ENCODE measurements around the gene POU2F1.

Gene POU2F1

DNA sequence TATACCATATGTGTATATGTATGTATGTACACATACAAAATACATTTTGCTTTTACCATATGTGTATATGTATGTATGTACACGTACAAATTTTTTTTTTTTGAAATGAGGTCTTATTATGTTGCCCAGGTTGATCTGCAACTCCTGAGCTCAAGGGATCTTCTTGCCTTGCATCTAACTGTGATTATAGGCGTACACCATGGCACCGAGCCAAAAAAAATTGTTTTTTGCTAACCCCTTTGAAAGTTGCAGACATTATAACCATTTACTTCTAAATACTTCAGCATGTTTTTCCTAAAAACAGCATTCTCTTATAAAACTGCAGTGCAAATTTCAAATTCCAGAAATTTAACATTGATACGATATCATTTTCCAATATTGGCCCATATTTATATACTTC, 147.0 kb downstream of the POU2F1 start:
- no peak for DNase-seq (ENCODE audit: low spot score)

DNA sequence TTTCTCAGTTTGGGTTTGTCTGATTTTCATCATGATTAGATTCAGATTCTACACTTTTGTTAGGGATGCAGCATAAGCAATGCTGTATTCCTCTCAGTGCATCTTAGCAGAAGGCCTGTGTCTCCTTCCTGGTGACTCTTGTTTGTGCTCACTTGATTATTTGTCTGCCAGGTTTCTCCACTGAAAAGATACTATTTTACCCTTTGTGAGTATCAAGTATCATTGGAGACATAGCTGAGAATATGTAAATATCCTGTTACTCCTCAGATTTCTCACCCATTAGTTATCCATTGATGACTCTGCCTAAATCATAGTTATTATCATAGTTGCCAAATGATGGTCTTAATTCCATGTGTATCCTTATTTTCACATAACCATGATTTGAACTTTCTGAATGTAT, 148.5 kb downstream of the POU2F1 start:
- DNase-seq (ENCODE audit: low spot score) = no peak

DNA sequence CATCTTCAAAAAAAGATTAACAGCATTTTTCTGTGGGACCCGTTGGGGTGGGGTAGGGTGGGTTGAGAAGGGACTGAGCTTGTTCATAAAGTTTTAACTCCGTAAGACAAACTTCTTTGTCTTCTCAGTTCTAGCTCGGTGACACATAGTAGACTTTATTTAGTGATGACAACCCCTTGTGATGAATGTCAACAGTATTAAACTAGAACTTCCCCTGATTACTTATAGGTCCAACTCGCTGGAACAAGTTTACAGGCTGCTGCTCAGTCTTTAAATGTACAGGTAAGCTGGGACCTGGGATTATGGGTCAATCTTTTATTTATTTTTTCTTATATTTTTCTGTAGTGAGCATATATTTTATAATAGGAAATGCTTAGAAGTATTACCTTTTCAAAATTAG, 149.2 kb downstream of the POU2F1 start:
- no peak for DNase-seq (ENCODE audit: low spot score)

DNA sequence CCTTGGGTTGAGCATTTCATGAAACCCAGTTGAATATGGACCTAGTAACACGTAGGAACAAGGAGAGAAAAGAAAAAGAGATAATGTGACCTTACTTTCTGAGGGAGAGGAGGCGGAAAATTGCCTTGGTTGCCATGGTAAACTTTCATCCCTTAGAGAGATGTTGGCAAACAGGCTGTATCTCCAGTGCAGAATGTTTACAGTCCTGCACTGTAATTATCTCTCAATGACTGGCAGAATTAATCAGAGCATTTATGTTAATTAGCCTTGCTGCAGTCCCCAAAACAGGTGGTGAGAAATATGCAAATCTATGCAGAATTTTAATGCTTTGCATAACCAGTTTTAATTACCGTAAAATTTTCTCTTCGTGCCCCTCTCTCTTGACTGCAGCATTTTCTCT, 150.3 kb downstream of the POU2F1 start:
- peak; percentile 43 for DNase-seq (ENCODE audit: low spot score)

DNA sequence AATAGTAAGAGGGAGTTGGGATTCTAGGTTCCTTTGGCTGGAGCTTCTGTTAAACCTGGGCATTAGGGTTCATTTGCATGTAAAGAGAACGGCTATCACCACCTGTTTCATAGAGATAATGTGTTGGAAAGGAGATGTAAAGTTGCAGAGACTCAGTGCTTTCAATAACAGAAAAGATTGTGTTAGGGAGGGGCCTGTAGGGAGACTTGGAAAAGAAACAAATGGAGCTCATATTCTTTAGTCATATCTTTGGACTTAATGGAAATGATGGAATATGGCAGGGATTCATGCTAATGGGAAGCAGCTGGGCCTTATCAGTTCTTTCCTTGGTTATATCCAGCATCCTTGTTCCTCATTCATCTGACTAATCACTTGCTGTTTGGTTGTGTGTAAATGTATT, 152.7 kb downstream of the POU2F1 start:
- DNase-seq (ENCODE audit: low spot score) = no peak

DNA sequence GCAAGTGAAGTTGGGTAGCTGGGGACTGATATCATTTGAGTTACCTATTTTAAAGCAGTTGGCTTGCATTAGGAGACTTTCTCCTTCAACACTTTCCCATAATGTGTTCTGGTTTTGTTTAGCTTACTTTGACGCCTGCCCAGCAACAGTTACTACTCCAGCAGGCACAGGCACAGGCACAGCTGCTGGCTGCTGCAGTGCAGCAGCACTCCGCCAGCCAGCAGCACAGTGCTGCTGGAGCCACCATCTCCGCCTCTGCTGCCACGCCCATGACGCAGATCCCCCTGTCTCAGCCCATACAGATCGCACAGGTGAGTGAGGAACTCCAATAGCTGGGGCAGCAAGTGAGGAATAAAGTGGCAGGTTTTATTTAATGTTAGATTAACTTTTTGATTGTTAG, 153.3 kb downstream of the POU2F1 start:
- DNase-seq (ENCODE audit: low spot score) = no peak

DNA sequence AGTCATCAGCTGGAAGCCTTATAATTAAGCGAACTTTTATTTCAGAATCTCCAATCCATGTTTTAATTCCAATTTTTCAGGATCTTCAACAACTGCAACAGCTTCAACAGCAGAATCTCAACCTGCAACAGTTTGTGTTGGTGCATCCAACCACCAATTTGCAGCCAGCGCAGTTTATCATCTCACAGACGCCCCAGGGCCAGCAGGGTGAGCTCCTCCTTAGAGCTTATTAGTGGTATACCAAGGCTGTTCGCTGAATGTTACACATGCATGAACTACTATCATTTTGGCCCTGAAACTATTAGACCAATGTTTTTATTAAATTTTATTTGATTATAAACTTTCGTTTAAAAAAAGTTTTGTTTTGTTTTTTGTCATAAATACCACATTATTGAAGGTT, 155.3 kb downstream of the POU2F1 start:
- no peak for DNase-seq (ENCODE audit: low spot score)

DNA sequence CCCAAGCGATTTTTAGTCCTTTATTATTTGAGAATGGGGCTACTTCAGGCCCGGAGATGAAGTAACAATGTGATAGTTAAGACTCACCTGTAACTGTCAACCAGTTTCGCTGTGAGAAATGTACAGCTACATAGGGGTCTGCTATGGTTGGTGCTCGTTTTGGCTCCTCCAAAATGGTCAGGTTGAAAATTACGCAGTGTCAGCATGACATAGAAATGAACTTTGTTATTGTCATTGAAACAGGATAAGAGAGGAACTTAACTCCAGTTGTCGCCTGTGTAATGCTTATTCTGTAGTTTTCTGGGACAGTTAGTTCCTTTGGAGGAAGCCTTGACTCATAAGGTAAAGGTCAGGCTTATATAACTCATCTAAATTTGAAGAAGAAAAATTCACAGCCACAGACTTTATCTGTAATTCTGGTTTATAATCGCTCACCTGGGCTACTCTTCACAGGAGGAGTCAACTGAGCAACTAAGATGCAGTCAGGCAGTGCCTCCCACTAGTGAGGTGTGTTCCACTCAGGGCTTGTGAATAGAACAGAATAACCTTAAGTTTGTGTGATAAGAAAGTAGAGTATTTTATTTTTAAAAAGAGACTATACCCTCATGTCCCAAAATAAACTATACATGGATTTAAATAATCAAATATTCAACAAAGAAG, 166.7 kb downstream of the POU2F1 start:
- DNase-seq (ENCODE audit: low spot score) = no peak

DNA sequence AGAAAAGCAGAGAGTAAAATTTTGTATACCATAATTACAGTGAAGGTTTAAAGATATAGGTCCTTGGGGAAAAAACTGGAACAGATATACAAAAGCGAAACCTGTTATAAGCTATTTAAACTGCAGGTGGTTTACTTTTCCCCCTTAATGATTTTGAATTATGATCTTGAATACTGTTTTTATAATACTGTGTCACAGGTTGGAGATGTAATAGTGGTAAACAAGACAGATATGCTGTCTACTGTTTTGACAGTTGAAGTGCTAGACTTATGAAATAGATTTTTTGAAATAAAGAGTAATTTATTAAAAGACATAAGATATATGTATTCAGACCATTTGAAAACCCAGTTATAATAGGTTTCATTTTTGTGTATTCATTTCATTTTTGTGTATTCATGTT, 168.3 kb downstream of the POU2F1 start:
- no peak for DNase-seq (ENCODE audit: low spot score)

DNA sequence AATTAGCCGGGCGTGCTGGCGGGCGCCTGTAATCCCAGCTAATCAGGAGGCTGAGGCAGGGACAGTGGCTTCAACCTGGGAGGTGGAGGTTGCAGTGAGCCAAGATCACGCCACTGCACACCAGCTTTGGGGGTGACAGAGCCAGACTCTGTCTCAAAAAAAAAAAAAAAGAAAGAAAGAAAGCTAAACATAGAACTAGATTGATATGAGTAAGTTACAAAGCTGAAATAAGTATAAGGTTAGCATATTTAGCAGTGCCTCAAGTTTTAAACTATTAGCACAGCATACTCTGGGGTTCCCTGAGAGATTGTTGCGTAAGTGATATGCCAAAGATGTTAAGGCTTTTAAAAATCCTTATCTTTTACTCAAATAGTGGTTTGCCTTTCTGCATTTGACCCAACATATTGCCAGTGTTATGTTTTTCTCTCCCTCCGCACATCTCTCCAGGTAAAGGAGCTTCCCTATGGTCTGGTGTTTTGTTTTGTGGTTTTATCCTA, 171.6 kb downstream of the POU2F1 start:
- no peak for DNase-seq (ENCODE audit: low spot score)

DNA sequence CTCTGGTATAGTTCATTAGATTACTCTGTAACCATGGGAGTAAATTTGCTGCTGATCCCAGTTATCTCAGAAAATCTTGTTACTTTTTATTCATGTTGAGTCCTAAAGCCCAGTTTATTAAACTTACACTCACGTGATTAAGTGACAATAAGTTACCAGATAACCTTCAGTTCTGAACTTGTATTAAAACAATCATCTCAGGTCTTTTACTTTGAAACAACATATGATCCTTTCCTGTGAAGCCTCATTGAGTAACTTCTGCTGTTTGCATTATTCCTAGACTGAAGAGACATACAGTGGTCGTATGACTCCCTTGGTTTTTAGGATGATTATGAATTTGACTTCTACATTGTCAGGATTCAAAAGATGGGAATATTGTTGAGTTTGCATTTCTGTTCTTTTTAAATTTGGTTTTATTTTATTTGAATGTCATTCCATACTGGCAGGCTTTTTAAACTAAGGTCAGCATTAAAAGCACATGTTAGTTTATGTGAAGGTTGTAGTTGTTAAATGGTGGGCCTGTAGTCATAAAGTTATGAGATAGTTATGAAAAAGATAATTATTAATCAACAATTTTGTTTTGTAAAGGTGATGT, 179.8 kb downstream of the POU2F1 start:
- no peak for DNase-seq (ENCODE audit: low spot score)

DNA sequence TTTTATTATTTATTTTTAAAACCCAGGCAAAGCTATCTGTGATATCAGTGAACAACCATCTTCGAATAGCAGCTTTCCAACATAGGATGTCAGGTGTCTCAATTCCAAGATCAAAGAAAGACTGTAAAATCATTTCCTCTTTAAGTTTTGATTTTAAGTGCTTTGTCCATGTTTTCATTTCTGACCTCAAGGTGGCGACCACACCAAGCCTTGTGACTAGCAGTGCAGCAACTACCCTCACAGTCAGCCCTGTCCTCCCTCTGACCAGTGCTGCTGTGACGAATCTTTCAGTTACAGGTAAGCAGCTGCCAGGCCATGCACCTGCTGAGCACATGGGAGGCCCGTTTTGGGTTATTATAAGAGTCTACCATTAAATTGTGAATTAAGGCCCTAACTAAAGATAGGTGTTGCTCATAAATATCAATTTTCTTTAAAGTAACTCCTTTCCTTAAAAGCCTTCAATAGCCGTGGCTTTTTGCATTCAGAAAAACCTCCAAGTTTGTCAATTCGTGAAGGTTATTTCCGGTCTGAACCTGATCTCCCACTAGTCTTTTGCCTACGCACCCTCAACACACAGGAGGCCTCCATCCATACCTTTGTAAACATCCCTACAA, 180.7 kb downstream of the POU2F1 start:
- peak; percentile 73 for DNase-seq (ENCODE audit: low spot score)

DNA sequence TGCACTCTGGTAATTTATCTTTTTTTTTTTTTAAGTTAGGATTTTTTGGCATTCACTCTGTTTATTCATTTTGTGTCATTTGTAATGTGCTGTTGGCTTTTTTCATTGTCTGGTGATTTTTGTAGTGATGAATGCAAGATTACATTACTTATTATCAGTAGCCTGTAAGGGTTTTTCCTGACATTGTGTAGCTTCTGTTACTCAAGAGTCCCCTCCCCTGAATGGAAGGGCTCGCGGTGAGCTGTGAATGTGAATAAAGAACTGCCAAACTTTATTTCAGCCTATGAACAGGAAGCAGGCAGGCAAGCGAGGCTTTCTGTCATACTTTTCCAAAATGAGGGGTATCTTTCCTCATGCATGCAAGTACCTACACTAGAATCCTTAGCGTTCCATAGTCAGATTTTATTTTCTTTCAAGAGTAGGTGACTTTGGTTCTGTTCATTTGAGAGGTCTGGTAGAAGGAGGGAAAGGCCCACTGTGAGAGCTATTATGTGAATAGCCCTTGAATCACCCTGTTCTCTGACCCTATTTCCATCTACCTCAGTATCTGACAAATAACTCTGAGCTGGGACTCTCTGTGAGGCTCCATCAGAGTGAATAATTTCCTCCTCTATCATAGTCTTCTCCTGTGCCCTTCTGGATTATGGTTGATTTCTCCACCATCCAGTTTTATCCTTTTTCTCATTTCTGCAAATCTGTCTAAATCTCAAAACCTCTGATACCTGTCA, 183.6 kb downstream of the POU2F1 start:
- no peak for DNase-seq (ENCODE audit: low spot score)

DNA sequence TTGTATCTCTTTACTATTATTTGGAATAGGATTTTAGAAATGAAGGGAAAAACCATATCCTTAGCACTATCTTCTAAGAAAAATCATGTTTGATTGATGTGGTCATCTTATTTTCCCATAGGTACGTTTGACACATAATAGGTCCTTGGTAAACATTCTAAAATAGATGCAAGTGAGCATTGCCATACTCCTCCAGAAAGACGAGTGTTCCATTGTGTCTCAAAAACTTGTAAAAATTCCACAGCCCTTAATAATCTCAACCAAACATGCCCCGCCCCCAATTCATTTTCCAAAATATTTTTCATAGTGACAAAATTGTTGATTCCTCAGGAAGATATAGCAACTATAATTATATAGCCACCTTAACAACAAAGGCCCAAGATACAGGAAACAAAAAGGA, 184.2 kb downstream of the POU2F1 start:
- no peak for DNase-seq (ENCODE audit: low spot score)

DNA sequence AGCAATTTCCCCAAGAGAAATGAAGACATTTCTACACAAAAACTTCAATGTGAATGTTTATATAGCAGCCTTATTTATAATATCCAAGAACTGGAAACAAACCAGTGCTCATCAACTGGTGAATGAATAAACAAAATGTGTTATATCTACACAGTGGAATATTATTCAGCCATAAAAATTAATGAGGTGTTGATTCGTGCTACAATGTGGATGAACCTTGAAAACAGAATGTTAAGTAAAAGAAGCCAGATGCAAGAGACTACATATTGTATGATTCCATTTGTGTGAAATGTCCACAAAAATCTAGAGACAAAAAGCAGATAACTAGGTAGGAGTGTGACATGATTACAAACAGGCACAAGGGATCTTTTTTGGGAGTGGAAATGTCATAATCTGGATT, 187.7 kb downstream of the POU2F1 start:
- DNase-seq (ENCODE audit: low spot score) = no peak

DNA sequence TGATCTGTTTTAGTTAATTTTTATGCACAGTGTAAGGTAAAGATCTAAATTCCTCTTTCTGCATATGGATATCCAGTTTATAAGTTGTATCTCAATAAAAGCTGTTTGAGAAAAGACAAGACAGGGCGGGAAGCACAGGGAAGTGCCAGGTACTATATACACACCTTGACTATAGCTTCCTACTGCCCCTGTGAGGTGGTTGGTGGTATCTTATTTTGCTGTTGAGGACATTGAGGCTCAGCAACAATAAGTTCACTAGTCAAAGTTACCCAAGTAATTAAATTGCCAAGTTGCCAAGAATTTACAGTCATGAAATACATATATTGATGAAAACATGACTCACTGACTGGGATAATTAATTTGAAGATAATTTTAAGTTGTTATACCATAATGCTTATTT, 188.5 kb downstream of the POU2F1 start:
- no peak for DNase-seq (ENCODE audit: low spot score)

DNA sequence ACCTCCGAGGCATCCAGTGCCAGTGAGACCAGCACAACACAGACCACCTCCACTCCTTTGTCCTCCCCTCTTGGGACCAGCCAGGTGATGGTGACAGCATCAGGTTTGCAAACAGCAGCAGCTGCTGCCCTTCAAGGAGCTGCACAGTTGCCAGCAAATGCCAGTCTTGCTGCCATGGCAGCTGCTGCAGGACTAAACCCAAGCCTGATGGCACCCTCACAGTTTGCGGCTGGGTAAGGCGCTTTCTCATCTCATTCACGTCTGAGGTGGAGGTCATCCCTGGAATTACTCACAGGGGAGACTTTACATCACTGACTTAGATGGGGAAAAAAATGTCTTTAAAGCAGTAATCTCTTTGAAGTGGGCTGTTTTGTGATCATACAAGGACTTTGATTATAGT, 191.4 kb downstream of the POU2F1 start:
- no peak for DNase-seq (ENCODE audit: low spot score)

DNA sequence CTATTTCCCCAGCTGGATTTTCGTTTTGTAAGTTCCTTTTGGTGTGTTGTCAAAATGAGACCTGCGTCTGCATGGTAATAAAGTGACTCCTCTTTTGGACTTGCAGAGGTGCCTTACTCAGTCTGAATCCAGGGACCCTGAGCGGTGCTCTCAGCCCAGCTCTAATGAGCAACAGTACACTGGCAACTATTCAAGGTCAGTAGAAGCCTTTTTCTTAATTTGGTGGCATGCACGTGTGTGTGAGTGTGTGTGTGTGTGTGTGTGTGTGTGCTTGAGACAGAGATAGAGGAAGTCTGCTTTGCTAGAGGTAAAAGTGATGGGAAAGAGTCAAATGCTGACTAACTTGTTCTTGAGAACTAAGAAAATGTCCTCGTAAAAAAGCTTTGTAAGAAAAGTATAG, 192.2 kb downstream of the POU2F1 start:
- no peak for DNase-seq (ENCODE audit: low spot score)

DNA sequence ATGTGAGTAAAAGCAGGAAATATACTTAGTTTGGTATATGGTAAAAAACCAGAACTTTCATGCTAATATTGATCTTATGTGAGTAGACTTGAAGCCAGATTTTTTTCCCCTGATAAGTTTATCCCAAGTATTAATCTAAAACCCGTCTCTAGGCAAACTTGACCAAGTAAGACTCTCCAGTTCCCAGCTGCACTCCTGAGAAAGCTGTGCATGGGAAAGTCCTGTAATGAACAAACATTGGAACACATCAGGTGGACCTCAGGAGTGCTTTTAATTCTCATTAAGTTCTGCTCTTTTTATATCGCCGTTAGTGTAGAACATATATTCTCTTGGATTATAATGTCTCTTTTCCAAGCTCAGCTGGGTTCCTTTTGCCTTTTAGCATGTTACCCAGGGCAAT, 192.6 kb downstream of the POU2F1 start:
- DNase-seq (ENCODE audit: low spot score) = no peak

DNA sequence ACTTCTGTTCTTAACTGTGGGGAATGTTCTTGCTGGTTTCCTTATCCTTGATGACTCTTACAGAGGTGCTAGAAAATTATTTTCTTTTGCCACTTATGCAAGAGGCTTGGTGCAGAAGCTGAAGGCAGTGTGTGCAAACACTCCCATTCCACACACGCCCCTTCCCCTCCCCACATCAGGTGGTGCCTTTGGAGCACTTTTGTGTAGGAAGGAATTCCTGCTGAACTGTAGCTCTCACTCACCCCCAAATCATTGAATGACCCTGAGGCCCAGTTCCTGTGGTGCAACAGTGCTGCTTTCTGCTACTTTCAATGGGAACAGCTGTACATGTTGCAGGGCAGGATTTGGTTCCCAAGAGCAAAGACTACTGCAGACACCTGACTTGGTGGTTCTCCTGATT, 195.8 kb downstream of the POU2F1 start:
- DNase-seq (ENCODE audit: low spot score) = no peak

DNA sequence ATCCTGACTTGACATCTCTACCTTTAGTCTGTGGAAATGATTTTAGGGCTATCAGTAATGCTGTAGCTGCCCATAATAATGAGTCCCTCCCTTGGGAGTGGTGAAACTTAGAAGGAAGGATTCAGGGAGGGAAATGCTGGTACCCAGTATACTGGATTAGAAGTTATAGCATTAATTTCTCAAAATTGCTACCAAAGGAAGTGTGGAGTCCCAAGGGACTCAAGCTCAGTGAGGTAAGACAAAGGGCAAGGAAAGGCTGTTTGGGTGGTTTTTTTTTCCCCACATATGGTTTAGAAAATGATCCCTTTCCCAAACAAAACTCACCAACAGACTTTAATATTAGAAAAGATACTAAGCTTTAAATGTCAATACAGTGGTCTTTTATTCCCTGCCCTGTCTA, 197.7 kb downstream of the POU2F1 start:
- DNase-seq (ENCODE audit: low spot score) = no peak

DNA sequence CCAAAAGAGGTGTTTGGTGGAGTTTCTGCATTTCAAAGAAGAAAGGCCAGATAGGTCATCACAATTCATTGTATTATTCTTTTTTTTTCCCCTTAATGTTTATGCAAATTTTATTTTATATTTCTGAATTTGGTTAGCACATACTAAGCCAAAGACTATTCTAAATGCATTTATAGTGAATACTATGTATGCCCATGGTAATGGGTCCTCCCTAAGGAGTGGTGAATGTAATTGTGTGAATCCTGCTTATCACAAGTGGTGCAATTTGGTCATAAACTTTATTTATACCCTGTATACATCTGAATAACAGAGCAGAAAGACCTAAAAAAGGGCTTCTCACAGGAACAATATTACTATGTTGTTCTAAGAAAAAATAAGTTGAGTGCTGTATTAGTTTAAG, 198.6 kb downstream of the POU2F1 start:
- DNase-seq (ENCODE audit: low spot score) = no peak

DNA sequence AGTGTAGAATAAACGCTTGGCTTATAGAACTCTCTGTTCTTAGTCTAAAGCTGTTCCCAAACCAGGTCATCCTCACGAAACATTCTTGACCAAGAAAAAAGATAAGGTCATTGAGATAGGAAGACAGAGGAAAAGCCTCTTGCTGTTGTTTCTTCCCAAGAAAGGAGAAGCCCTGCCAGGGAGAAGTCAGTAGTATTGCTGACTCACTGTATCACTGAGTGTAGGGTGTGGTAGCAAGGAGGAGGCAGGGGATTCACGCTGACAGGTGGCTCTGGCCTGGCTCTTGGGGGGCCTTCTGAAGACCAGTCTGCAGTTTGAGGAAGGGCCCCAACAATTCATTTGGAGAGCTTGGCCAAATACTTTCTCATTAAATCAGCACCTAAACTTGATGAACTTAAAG, 199.8 kb downstream of the POU2F1 start:
- no peak for DNase-seq (ENCODE audit: low spot score)

All from cerebellar cortex (tissue), 1 donor.